Endothelial cell of umbilical vein (primary cell): ENCODE data around the gene MCM3.

Experiments used
- EZH2 ChIP-seq: IDR thresholded peaks from 2 replicates; pipeline ENCODE4 v1.6.1; 2012; ENCODE audit warnings: borderline replicate concordance, low read depth, mild to moderate bottlenecking, moderate library complexity, low read length, inconsistent platforms; ENCODE audit not compliant: severe bottlenecking
- FOS ChIP-seq: IDR thresholded peaks from 2 replicates; pipeline ENCODE4 v1.6.1; 2011; ENCODE audit warnings: mild to moderate bottlenecking, low read length, moderate library complexity, borderline replicate concordance; ENCODE audit not compliant: insufficient read depth
- GATA2 ChIP-seq: IDR thresholded peaks from 2 replicates; pipeline ENCODE4 v1.7.0; 2011; ENCODE audit warnings: low read depth, mild to moderate bottlenecking, moderate library complexity, mixed read lengths, low read length; ENCODE audit not compliant: insufficient read length, insufficient read depth
- MYC ChIP-seq: IDR thresholded peaks from one replicate; pipeline ENCODE4 v1.6.1; 2011; ENCODE audit warnings: mild to moderate bottlenecking, low read depth, low read length
- POLR2A ChIP-seq: IDR thresholded peaks from 2 replicates; pipeline ENCODE4 v1.6.1; 2012; ENCODE audit warnings: low read depth, mild to moderate bottlenecking, control low read depth, low read length
- POLR2AphosphoS5 ChIP-seq: IDR thresholded peaks from 2 replicates; pipeline ENCODE4 v1.6.1; 2012; ENCODE audit warnings: low read depth, mild to moderate bottlenecking, control low read depth, low read length, moderate library complexity; ENCODE audit not compliant: insufficient read depth
- TF ChIP-seq, protein P1 (sequence below), 2 donors: IDR thresholded peaks; 1 replicate in 1 of 2; 2 replicates in 1 of 2; pipeline ENCODE4 v1.5.1; 2011; ENCODE audit warnings: low read length in 2 of 2, mild to moderate bottlenecking in 2 of 2, moderate library complexity in 2 of 2, control low read depth in 1 of 2, inconsistent platforms in 1 of 2, low read depth in 1 of 2; ENCODE audit not compliant: insufficient read depth in 1 of 2; ENCODE audit errors: extremely low read depth in 1 of 2
- TF ChIP-seq, protein P2 (sequence below): IDR thresholded peaks from 2 replicates; pipeline ENCODE4 v1.6.1; 2011; ENCODE audit not compliant: insufficient read depth, insufficient read length

DNA sequence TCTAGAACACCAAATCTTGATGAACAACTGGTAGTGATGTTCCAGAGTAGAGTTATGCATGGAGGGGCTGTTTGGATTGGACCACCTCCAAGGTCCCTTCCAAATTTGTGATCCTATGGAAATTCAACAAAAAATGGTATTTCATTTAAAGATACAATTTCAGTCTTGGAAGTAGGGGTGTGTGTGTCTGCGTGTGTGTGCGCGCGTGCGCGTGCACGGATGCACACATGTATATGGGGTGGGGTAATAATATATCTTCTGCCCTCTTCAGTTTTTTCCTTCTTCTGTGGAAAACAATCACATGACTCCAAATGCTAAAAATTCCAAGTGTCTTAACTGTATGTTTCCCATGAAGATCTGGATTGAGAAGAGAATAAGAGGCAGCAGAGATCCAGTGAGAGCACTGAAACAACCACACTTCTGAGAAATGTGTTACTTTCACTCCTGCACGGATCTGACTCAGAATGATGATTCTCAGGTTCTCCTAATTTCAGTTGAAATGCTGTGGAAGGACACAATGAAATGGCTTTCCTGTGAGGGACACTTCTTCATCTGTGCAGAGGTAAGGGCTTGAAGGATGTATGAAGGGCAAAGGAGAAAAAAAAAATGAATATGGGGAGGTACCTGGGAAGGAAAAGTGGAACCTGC is 29.7 kb downstream of the MCM3 start:
- TF ChIP-seq, protein P1, sequence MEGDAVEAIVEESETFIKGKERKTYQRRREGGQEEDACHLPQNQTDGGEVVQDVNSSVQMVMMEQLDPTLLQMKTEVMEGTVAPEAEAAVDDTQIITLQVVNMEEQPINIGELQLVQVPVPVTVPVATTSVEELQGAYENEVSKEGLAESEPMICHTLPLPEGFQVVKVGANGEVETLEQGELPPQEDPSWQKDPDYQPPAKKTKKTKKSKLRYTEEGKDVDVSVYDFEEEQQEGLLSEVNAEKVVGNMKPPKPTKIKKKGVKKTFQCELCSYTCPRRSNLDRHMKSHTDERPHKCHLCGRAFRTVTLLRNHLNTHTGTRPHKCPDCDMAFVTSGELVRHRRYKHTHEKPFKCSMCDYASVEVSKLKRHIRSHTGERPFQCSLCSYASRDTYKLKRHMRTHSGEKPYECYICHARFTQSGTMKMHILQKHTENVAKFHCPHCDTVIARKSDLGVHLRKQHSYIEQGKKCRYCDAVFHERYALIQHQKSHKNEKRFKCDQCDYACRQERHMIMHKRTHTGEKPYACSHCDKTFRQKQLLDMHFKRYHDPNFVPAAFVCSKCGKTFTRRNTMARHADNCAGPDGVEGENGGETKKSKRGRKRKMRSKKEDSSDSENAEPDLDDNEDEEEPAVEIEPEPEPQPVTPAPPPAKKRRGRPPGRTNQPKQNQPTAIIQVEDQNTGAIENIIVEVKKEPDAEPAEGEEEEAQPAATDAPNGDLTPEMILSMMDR (IDR thresholded peaks at IDR 0.05; ENCODE audit: extremely low read depth in 1 of 2, insufficient read depth in 1 of 2, low read depth in 1 of 2, low read length in 2 of 2): no peak
- TF ChIP-seq POLR2A (no peak), POLR2AphosphoS5 (no peak), MYC (no peak), GATA2 (no peak), EZH2 (no peak), FOS (no peak)
- TF ChIP-seq, protein P2, sequence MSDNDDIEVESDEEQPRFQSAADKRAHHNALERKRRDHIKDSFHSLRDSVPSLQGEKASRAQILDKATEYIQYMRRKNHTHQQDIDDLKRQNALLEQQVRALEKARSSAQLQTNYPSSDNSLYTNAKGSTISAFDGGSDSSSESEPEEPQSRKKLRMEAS: no peak
